Ovary (tissue), 3 donors: ENCODE data around the gene ATN1.

Source experiments
- CTCF ChIP-seq, 3 donors: fragments of 450-650 bp in 2 of 3; fragments of 200-600 bp in 1 of 3; IDR thresholded peaks; one replicate each; pipeline versions ENCODE4 v1.5.1 to v1.8.0; 2016 to 2022; ENCODE audit warnings: antibody characterized with exemption in 3 of 3, mild to moderate bottlenecking in 1 of 3
- EP300 ChIP-seq: sonication (generic); formaldehyde crosslinking; IDR thresholded peaks from one replicate; pipeline ENCODE4 v1.6.1; 2017; ENCODE audit warnings: antibody characterized with exemption
- POLR2A ChIP-seq: fragments of 450-650 bp; IDR thresholded peaks from one replicate; pipeline ENCODE4 v1.6.1; 2017; ENCODE audit warnings: antibody characterized with exemption, mild to moderate bottlenecking, moderate library complexity
- donor health status: DM: no; HTN: no; CAD: no.

DNA sequence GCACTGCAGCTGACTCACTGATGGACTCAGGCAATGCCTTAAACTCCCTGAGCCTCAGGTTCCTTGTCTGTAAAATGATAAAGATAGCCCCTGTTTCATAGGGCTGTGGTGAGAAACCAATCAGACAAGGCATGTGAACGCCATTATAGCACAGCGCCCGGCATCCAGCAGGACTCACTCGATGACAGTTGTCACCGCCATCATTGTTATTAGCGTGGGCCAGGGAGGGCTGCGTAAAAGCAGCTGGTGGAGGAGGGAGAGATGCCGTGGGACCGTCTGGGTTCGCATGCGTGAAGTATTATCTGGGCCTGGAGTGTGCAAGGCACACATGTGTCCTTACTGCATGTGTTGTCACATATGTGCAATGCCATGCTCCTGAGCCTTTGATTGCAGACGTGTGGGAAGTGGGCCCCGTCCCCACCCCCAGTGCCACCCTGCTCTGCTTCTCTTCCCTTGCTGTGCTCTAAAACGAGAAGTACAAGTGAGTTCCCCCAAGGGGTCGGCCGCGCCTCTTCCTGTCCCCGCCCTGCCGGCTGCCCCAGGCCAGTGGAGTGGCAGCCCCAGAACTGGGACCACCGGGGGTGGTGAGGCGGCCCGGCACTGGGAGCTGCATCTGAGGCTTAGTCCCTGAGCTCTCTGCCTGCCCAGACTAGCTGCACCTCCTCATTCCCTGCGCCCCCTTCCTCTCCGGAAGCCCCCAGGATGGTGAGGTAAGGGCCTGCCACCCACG is 23.2 kb downstream of the ATN1 start, which contains the start of gene PTPN6:
- TF ChIP-seq CTCF (IDR thresholded peaks at IDR 0.05) (no peak), EP300 (no peak), POLR2A (no peak)
